GM12878 (cell line): ENCODE results near the gene RARA. TPM values are rescaled to one million over a fixed set of nuclear protein-coding genes. Genes with fewer than 3 reads are reported as not detected.

Source experiments
- ATAC-seq: fragments of 200-7000 bp; cut with Tn5 transposase; 3 replicates; pipeline ENCODE4 v1.9.1; 2020; ENCODE audit warnings: mild to moderate bottlenecking, moderate library complexity
- BruUV-seq: library from RNA; stranded (reverse); fragments of 400-500 nt; replicated peaks from 2 replicates; lab custom pipeline; 2021; lab: Mats Ljungman, UMichigan
- CTCF ChIA-PET: fragments of 300-600 bp; sonication (Branson Sonifier 250); formaldehyde crosslinking; extraction: SDS; loops from one replicate; lab custom pipeline; 2021; ENCODE audit warnings: inconsistent platforms; lab: Yijun Ruan, JAX
- POLR2A ChIA-PET: fragments of 350-600 bp; formaldehyde crosslinking; extraction: SDS; loops from one replicate; lab custom pipeline; 2021; ENCODE audit warnings: inconsistent platforms; lab: Charles Lee
- RAD21 ChIA-PET: fragments of 300-600 bp; sonication (Branson Sonifier 250); formaldehyde crosslinking; loops from one replicate; lab custom pipeline; 2023; ENCODE audit warnings: antibody characterized with exemption; ENCODE audit not compliant: unreplicated experiment; lab: Charles Lee
- SMC1A ChIA-PET: fragments of 300-600 bp; sonication (Branson Sonifier 250); formaldehyde crosslinking; loops from one replicate; lab custom pipeline; 2023; ENCODE audit not compliant: unreplicated experiment, uncharacterized antibody; lab: Charles Lee
- DNase-seq: peaks from one replicate; pipeline ENCODE4 v3.0.0-alpha.2; 2011; ENCODE audit warnings: low read depth, low spot score
- FAIRE-seq: peaks from 3 replicates; lab custom pipeline; 2011; peaks lifted over from hg19 to GRCh38; lab: Jason Lieb, UNC
- H2AFZ ChIP-seq: 2 replicates; pipeline ENCODE4 v1.6.0; 2011; ENCODE audit warnings: low read depth, low read length, control low read depth; ENCODE audit not compliant: control insufficient read depth
- H3K27ac ChIP-seq: 2 replicates; pipeline ENCODE4 v1.5.1; 2011; ENCODE audit warnings: control low read depth; ENCODE audit not compliant: control insufficient read depth, insufficient read depth
- H3K27me3 ChIP-seq, 2 experiments: replicated peaks in 1 of 2; 2 replicates each; pipeline versions ENCODE4 v1.6.0 to v1.6.1; 2011; ENCODE audit warnings: low read length in 1 of 2; ENCODE audit not compliant: control insufficient read depth in 2 of 2, insufficient read depth in 2 of 2
- H3K36me3 ChIP-seq, 2 experiments: 2 replicates each; pipeline ENCODE4 v1.5.1; 2011; ENCODE audit warnings: low read length in 1 of 2; ENCODE audit not compliant: control insufficient read depth in 2 of 2, insufficient read depth in 2 of 2
- H3K4me1 ChIP-seq: 2 replicates; pipeline ENCODE4 v1.6.1; 2011; ENCODE audit warnings: mild to moderate bottlenecking, low read length, moderate library complexity, mixed read lengths; ENCODE audit not compliant: control insufficient read depth, insufficient read depth
- H3K4me2 ChIP-seq: 2 replicates; pipeline ENCODE4 v1.6.0; 2011; ENCODE audit warnings: control low read depth; ENCODE audit not compliant: control insufficient read depth, insufficient read depth
- H3K4me3 ChIP-seq: fragments of 200-600 bp; sonication (generic); 2 replicates; pipeline ENCODE4 v1.5.1; 2016
- H3K79me2 ChIP-seq: 2 replicates; pipeline ENCODE4 v1.6.0; 2011; ENCODE audit warnings: low read length; ENCODE audit not compliant: control insufficient read depth, insufficient read depth
- H3K9ac ChIP-seq: 2 replicates; pipeline ENCODE4 v1.8.0; 2011; ENCODE audit warnings: low read length, control low read depth, mixed read lengths; ENCODE audit not compliant: control insufficient read depth, insufficient read depth
- H3K9me3 ChIP-seq: replicated peaks from 3 replicates; pipeline ENCODE4 v1.5.1; 2011; ENCODE audit warnings: mild to moderate bottlenecking, low read length; ENCODE audit not compliant: control insufficient read depth, insufficient read depth
- H4K20me1 ChIP-seq: 2 replicates; pipeline ENCODE4 v1.6.0; 2011; ENCODE audit not compliant: control insufficient read depth, insufficient read depth
- EED ChIP-seq: sonication (generic); IDR thresholded peaks from 2 replicates; pipeline ENCODE4 v1.6.1; 2016; ENCODE audit warnings: antibody characterized with exemption, low read depth
- GATAD2B ChIP-seq: fragments of 450-650 bp; conservative IDR thresholded peaks from 2 replicates; pipeline ENCODE4 v1.6.1; 2017; ENCODE audit warnings: low read depth, mild to moderate bottlenecking, moderate library complexity
- POLR2AphosphoS5 ChIP-seq: IDR thresholded peaks from 2 replicates; pipeline ENCODE4 v1.6.1; 2011; ENCODE audit warnings: mild to moderate bottlenecking, low read length, inconsistent platforms
- SMC3 ChIP-seq: IDR thresholded peaks from 2 replicates; pipeline ENCODE4 v1.6.1; 2011; ENCODE audit warnings: low read length, improper control_type of control experiment, borderline replicate concordance
- SRF ChIP-seq, 2 experiments: IDR thresholded peaks; 2 replicates each; pipeline ENCODE4 v1.6.1; 2011; ENCODE audit warnings: low read depth in 2 of 2, low read length in 2 of 2, mild to moderate bottlenecking in 1 of 2, moderate library complexity in 1 of 2
- WGBS: methylation state at CpG from one replicate; pipeline ENCODE4 v1.1.6; 2016; ENCODE audit warnings: low lambda C conversion rate; ENCODE audit not compliant: insufficient replicate concordance, insufficient coverage; ENCODE audit errors: missing lambda C conversion rate; 5-methylcytosine and 5-hydroxymethylcytosine counted together
- in situ Hi-C: fragments of 300-500 bp; cut with MboI; formaldehyde crosslinking; loops from 9 replicates; pipeline ENCODE4 v1.14.3; 2018; ENCODE audit warnings: mixed read lengths
- intact Hi-C: fragments of 100-400 bp; cut with micrococcal nuclease; formaldehyde crosslinking; loops from one replicate; pipeline ENCODE4 v1.14.2; 2022; ENCODE audit not compliant: unreplicated experiment
- polyA plus RNA-seq, 11 experiments: library from polyadenylated mRNA; depleted of rRNA in 4 of 11; unstranded in 6 of 11; stranded (reverse) in 5 of 11; fragments of >200 nt; fragmentation: Nextera tagmentation in 4 of 11; fragmentation: Illumina TruSeq in 1 of 11; extraction: Ambion mirVana in 4 of 11; extraction: Trizol in 1 of 11; gene quantifications; 1 replicate in 1 of 11; 2 replicates in 10 of 11; pipeline versions ENCODE4 v1.2.1 to v1.2.3, GENCODE V29; 2011 to 2016; ENCODE audit warnings: inconsistent platforms in 2 of 11, missing spikeins in 2 of 11, low read depth in 1 of 11
- total RNA-seq, 4 experiments: library from RNA; depleted of rRNA in 3 of 4; stranded (reverse); fragments of >200 nt in 3 of 4; fragmentation: Illumina TruSeq in 1 of 4; extraction: Trizol in 1 of 4; gene quantifications; 2 replicates each; pipeline versions ENCODE4 v1.2.1 to v1.2.3, GENCODE V29; 2013 to 2021
- TF ChIP-seq, protein P1 (sequence below): IDR thresholded peaks from 2 replicates; pipeline ENCODE4 v1.6.1; 2012; ENCODE audit warnings: improper control_type of control experiment, low read depth, low read length; ENCODE audit not compliant: insufficient replicate concordance
- TF ChIP-seq, protein P2 (sequence below): fragments of 450-650 bp; IDR thresholded peaks from 2 replicates; pipeline ENCODE4 v1.6.1; 2016; ENCODE audit warnings: mild to moderate bottlenecking
- TF ChIP-seq, protein P3 (sequence below): fragments of 450-650 bp; IDR thresholded peaks from 2 replicates; pipeline ENCODE4 v1.6.1; 2016; ENCODE audit warnings: mild to moderate bottlenecking

Gene RARA
- total and polyA plus RNA-seq, 10 of the 15 experiments (the other 5 are each of a cell fraction or from before 2014, with no cell fraction given) = 0.13 to 33.6 (median 13.6) TPM

DNA sequence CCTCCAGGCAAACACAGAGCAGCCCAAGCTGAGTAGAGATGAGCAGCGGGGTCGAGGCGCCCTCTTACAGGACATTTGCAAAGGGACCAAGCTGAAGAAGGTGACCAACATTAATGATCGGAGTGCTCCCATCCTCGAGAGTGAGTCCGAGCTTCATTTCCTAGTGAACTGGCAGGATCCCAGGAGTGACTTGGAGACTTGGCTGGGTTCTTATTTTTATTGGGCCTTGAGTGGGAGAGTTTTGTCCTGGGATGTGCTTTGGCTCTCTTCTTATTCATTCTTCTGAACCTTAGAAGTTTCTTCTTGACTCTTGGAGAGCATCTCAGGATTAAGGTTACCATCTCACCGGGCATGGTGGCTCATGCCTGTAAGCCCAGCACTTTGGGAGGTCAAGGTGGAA is 48.5 kb upstream of the RARA start:
- H2AFZ ChIP-seq = no peak overlapping the region
- no peak for DNase-seq
- no peak for ATAC-seq
- H3K4me1 ChIP-seq = no peaks in the 10 kb centered on the region
- no peak for FAIRE-seq
- H3K27me3 ChIP-seq = no peaks in the 10 kb centered on the region
- no peak overlapping the region for H3K4me3 ChIP-seq
- peaks cover 10 to 11% of the 10 kb centered on the region in 2 experiments for H3K36me3 ChIP-seq
- ChIA-PET POLR2A (no interaction called here), CTCF (interaction anchor here (0.7 to 1.8 kb wide), 3 partner anchors 33 to 170 kb away, joined by 3 to 11 read pairs (median 3); no protein-coding TSS in a partner anchor), SMC1A (interaction anchor here (0.5 to 0.7 kb wide), 2 partner anchors 35 to 58 kb away, joined by 3 read pairs; no protein-coding TSS in a partner anchor), RAD21 (no interaction called here)
- BruUV-seq = no TSS peak
- in situ Hi-C loops = no loop called here
- no peaks in the 10 kb centered on the region for H3K79me2 ChIP-seq
- no peaks in the 10 kb centered on the region for H3K9me3 ChIP-seq
- no peak overlapping the region for H3K4me2 ChIP-seq
- WGBS = 97% methylated on average over 7 of the region's 7 CpGs
- H3K27ac ChIP-seq = no peak overlapping the region
- no peaks in the 10 kb centered on the region for H4K20me1 ChIP-seq
- H3K9ac ChIP-seq = no peak overlapping the region
- TF ChIP-seq POLR2AphosphoS5 (no peak), GATAD2B (no peak)
- intact Hi-C loops = no loop called here

DNA sequence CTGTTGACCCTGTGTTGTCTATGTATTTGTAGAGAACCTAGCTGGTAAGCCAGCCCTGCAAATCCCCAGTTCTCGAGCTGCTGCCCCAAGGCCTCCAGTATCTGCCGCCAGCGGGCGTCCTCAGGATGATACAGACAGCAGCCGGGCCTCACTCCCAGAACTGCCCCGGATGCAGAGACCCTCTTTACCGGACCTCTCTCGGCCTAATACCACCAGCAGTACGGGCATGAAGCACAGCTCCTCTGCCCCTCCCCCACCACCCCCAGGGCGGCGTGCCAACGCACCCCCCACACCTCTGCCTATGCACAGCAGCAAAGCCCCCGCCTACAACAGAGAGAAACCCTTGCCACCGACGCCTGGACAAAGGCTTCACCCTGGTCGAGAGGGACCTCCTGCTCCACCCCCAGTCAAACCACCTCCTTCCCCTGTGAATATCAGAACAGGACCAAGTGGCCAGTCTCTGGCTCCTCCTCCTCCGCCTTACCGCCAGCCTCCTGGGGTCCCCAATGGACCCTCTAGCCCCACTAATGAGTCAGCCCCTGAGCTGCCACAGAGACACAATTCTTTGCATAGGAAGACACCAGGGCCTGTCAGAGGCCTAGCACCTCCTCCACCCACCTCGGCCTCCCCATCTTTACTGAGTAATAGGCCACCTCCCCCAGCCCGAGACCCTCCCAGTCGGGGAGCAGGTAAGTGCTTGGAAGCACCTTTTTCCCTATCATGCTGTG is 44.4 kb upstream of the RARA start:
- H3K27ac ChIP-seq = no peak overlapping the region
- SMC1A ChIA-PET = no interaction called here
- no peaks in the 10 kb centered on the region for H3K9me3 ChIP-seq
- H3K27me3 ChIP-seq = no peaks in the 10 kb centered on the region
- no peak overlapping the region for H3K9ac ChIP-seq
- no peak overlapping the region for H3K4me2 ChIP-seq
- DNase-seq (no peak), FAIRE-seq (no peak), ATAC-seq (no peak)
- H4K20me1 ChIP-seq = no peaks in the 10 kb centered on the region
- no peaks in the 10 kb centered on the region for H3K4me1 ChIP-seq
- CTCF ChIA-PET = no interaction called here
- no peaks in the 10 kb centered on the region for H3K79me2 ChIP-seq
- TF ChIP-seq, protein P1, sequence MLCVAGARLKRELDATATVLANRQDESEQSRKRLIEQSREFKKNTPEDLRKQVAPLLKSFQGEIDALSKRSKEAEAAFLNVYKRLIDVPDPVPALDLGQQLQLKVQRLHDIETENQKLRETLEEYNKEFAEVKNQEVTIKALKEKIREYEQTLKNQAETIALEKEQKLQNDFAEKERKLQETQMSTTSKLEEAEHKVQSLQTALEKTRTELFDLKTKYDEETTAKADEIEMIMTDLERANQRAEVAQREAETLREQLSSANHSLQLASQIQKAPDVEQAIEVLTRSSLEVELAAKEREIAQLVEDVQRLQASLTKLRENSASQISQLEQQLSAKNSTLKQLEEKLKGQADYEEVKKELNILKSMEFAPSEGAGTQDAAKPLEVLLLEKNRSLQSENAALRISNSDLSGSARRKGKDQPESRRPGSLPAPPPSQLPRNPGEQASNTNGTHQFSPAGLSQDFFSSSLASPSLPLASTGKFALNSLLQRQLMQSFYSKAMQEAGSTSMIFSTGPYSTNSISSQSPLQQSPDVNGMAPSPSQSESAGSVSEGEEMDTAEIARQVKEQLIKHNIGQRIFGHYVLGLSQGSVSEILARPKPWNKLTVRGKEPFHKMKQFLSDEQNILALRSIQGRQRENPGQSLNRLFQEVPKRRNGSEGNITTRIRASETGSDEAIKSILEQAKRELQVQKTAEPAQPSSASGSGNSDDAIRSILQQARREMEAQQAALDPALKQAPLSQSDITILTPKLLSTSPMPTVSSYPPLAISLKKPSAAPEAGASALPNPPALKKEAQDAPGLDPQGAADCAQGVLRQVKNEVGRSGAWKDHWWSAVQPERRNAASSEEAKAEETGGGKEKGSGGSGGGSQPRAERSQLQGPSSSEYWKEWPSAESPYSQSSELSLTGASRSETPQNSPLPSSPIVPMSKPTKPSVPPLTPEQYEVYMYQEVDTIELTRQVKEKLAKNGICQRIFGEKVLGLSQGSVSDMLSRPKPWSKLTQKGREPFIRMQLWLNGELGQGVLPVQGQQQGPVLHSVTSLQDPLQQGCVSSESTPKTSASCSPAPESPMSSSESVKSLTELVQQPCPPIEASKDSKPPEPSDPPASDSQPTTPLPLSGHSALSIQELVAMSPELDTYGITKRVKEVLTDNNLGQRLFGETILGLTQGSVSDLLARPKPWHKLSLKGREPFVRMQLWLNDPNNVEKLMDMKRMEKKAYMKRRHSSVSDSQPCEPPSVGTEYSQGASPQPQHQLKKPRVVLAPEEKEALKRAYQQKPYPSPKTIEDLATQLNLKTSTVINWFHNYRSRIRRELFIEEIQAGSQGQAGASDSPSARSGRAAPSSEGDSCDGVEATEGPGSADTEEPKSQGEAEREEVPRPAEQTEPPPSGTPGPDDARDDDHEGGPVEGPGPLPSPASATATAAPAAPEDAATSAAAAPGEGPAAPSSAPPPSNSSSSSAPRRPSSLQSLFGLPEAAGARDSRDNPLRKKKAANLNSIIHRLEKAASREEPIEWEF = no peak
- TF ChIP-seq, protein P2, sequence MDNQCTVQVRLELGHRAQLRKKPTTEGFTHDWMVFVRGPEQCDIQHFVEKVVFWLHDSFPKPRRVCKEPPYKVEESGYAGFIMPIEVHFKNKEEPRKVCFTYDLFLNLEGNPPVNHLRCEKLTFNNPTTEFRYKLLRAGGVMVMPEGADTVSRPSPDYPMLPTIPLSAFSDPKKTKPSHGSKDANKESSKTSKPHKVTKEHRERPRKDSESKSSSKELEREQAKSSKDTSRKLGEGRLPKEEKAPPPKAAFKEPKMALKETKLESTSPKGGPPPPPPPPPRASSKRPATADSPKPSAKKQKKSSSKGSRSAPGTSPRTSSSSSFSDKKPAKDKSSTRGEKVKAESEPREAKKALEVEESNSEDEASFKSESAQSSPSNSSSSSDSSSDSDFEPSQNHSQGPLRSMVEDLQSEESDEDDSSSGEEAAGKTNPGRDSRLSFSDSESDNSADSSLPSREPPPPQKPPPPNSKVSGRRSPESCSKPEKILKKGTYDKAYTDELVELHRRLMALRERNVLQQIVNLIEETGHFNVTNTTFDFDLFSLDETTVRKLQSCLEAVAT = no peak
- TF ChIP-seq SMC3 = no peak
- TF ChIP-seq, protein P3, sequence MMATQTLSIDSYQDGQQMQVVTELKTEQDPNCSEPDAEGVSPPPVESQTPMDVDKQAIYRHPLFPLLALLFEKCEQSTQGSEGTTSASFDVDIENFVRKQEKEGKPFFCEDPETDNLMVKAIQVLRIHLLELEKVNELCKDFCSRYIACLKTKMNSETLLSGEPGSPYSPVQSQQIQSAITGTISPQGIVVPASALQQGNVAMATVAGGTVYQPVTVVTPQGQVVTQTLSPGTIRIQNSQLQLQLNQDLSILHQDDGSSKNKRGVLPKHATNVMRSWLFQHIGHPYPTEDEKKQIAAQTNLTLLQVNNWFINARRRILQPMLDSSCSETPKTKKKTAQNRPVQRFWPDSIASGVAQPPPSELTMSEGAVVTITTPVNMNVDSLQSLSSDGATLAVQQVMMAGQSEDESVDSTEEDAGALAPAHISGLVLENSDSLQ = no peak
- no peak for TF ChIP-seq EED
- TF ChIP-seq SRF (IDR thresholded peaks at IDR 0.05; ENCODE audit: low read depth in 2 of 2, low read length in 2 of 2) = no peak
- in situ Hi-C loops (no loop called here), intact Hi-C loops (no loop called here)
- no peak overlapping the region for H2AFZ ChIP-seq
- BruUV-seq = no TSS peak
- H3K36me3 ChIP-seq = peaks cover 10 to 11% of the 10 kb centered on the region in 2 experiments
- no peak overlapping the region for H3K4me3 ChIP-seq
- RAD21 ChIA-PET = interaction anchor here (0.6 kb wide), 1 partner anchor 200 kb away, joined by 3 read pairs; no protein-coding TSS in a partner anchor
- POLR2A ChIA-PET = no interaction called here
- WGBS = 99% methylated on average over 17 of the region's 21 CpGs
